Measurements from ENCODE around the gene MPZL1.

Gene MPZL1

GRCh38 chr1:167764458-167765330 is 42.9 kb downstream of the MPZL1 start:
- TF ChIP-seq CTCF (IDR thresholded peaks at IDR 0.05; ENCODE audit: low read depth, low read length, poor library complexity, severe bottlenecking), result no peak
- TF ChIP-seq EZH2phosphoT487 (IDR thresholded peaks at IDR 0.05; ENCODE audit: borderline replicate concordance, low read length), result no peak
- peaks cover 22% of the 10 kb centered on the region for H3K79me2 ChIP-seq (ENCODE audit: control insufficient read depth, low read length)
- no peak overlapping the region for H3K27ac ChIP-seq (ENCODE audit: low read depth, low read length)
- no peak overlapping the region for H3K4me3 ChIP-seq (ENCODE audit: low read length)
- H3K36me3 ChIP-seq (ENCODE audit: control insufficient read depth, low read length), result peaks cover 27% of the 10 kb centered on the region
- no peaks in the 10 kb centered on the region for H3K4me1 ChIP-seq (ENCODE audit: control insufficient read depth, low read length)
- H4K20me1 ChIP-seq (ENCODE audit: control insufficient read depth, insufficient read depth, low read depth, low read length), result no peaks in the 10 kb centered on the region
- H3K4me2 ChIP-seq (ENCODE audit: low read length), result no peak overlapping the region
- no peaks in the 10 kb centered on the region for H3K27me3 ChIP-seq (ENCODE audit: control insufficient read depth, low read length)
- H3K9me3 ChIP-seq (ENCODE audit: control insufficient read depth, insufficient read depth, low read length), result no peaks in the 10 kb centered on the region
- no peaks in the 10 kb centered on the region; the same call in 1 of the 2 replicates for H3K9me2 ChIP-seq (replicated peaks; ENCODE audit: control insufficient read depth, low read length)
- H3F3A ChIP-seq (ENCODE audit: control insufficient read depth, insufficient read depth), result no peaks in the 10 kb centered on the region

GRCh38 chr1:167765496-167765895 is 43.7 kb downstream of the MPZL1 start:
- Histone ChIP-seq H3K9me3 (ENCODE audit: control insufficient read depth, insufficient read depth, low read length) (no peaks in the 10 kb centered on the region), H3K27me3 (ENCODE audit: control insufficient read depth, low read length) (no peaks in the 10 kb centered on the region), H3K9me2 (replicated peaks; ENCODE audit: control insufficient read depth, low read length) (no peaks in the 10 kb centered on the region), H3K27ac (ENCODE audit: low read depth, low read length) (no peak overlapping the region), H3F3A (ENCODE audit: control insufficient read depth, insufficient read depth) (no peaks in the 10 kb centered on the region), H3K79me2 (ENCODE audit: control insufficient read depth, low read length) (peaks cover 16% of the 10 kb centered on the region), H3K36me3 (ENCODE audit: control insufficient read depth, low read length) (peaks cover 34% of the 10 kb centered on the region), H3K4me2 (ENCODE audit: low read length) (no peak overlapping the region), H3K4me3 (ENCODE audit: low read length) (no peak overlapping the region), H3K4me1 (ENCODE audit: control insufficient read depth, low read length) (no peaks in the 10 kb centered on the region), H4K20me1 (ENCODE audit: control insufficient read depth, insufficient read depth, low read depth, low read length) (no peaks in the 10 kb centered on the region)
- TF ChIP-seq CTCF (IDR thresholded peaks at IDR 0.05; ENCODE audit: low read depth, low read length, poor library complexity, severe bottlenecking) (no peak), EZH2phosphoT487 (IDR thresholded peaks at IDR 0.05; ENCODE audit: borderline replicate concordance, low read length) (no peak)

DNA sequence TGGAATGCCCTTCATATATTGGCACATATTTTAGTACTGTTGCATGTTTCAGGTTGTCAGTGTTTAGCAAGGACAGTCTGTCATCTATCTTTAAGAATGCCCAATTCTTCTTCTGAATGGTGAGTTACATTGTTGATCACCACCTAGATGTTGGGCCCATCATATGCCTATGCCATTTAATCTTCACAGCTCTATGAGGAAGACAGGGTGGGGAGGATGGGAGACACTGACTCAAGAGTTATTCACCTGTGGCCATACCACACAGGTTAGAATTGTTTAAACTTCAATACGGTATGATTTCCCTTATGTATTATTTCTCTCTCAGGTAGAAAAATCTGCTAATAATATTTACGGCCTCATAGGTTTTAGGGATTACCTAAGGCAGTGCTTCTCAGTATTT is 44.8 kb downstream of the MPZL1 start:
- peaks cover 37% of the 10 kb centered on the region for H3K36me3 ChIP-seq (ENCODE audit: control insufficient read depth, low read length)
- no peak overlapping the region for H3K4me3 ChIP-seq (ENCODE audit: low read length)
- H3K4me1 ChIP-seq (ENCODE audit: control insufficient read depth, low read length), result no peaks in the 10 kb centered on the region
- peaks cover 14% of the 10 kb centered on the region for H3K79me2 ChIP-seq (ENCODE audit: control insufficient read depth, low read length)
- no peak overlapping the region for H3K4me2 ChIP-seq (ENCODE audit: low read length)
- no peaks in the 10 kb centered on the region for H3K9me3 ChIP-seq (ENCODE audit: control insufficient read depth, insufficient read depth, low read length)
- H4K20me1 ChIP-seq (ENCODE audit: control insufficient read depth, insufficient read depth, low read depth, low read length), result no peaks in the 10 kb centered on the region
- no peak for TF ChIP-seq EZH2phosphoT487 (IDR thresholded peaks at IDR 0.05; ENCODE audit: borderline replicate concordance, low read length)
- no peak for TF ChIP-seq CTCF (IDR thresholded peaks at IDR 0.05; ENCODE audit: low read depth, low read length, poor library complexity, severe bottlenecking)
- no peak overlapping the region for H3K27ac ChIP-seq (ENCODE audit: low read depth, low read length)
- no peaks in the 10 kb centered on the region for H3F3A ChIP-seq (ENCODE audit: control insufficient read depth, insufficient read depth)
- H3K27me3 ChIP-seq (ENCODE audit: control insufficient read depth, low read length), result no peaks in the 10 kb centered on the region
- H3K9me2 ChIP-seq (replicated peaks; ENCODE audit: control insufficient read depth, low read length), result no peaks in the 10 kb centered on the region

All from DOHH2 (cell line).